HEK293 (cell line): Measurements from ENCODE around the gene MAK.
A peak's percentile ranks its signal among the peaks of the same experiment; 100 is the strongest.

Source experiments
- HOXA7 ChIP-seq: sonication (generic); formaldehyde crosslinking; IDR thresholded peaks from 2 replicates; pipeline ENCODE4 v1.8.1; 2022; ENCODE audit warnings: missing genetic modification reagents, borderline replicate concordance
- KLF16 ChIP-seq: fragments of 450-650 bp; formaldehyde crosslinking; IDR thresholded peaks from 2 replicates; pipeline ENCODE4 v1.5.1; 2017; ENCODE audit warnings: missing biosample characterization, missing genetic modification characterization
- PRDM1 ChIP-seq: fragments of 450-650 bp; formaldehyde crosslinking; IDR thresholded peaks from 2 replicates; pipeline ENCODE4; 2016; ENCODE audit warnings: missing biosample characterization, missing genetic modification characterization
- ZFP41 ChIP-seq: fragments of 450-650 bp; formaldehyde crosslinking; IDR thresholded peaks from 2 replicates; pipeline ENCODE4 v1.5.1; 2016; ENCODE audit warnings: missing biosample characterization, missing genetic modification characterization, borderline replicate concordance
- ZNF114 ChIP-seq: fragments of 450-650 bp; formaldehyde crosslinking; IDR thresholded peaks from 2 replicates; pipeline ENCODE4 v1.5.0; 2017; ENCODE audit warnings: missing biosample characterization, missing genetic modification characterization
- ZNF146 ChIP-seq: fragments of 450-650 bp; formaldehyde crosslinking; IDR thresholded peaks from 2 replicates; pipeline ENCODE4 v1.5.1; 2016; ENCODE audit warnings: missing biosample characterization, missing genetic modification characterization
- ZNF155 ChIP-seq: fragments of 450-650 bp; formaldehyde crosslinking; IDR thresholded peaks from 2 replicates; pipeline ENCODE4 v1.5.1; 2016; ENCODE audit warnings: missing biosample characterization, missing genetic modification characterization
- ZNF174 ChIP-seq: fragments of 450-650 bp; formaldehyde crosslinking; IDR thresholded peaks from 2 replicates; pipeline ENCODE4 v1.5.0; 2017; ENCODE audit warnings: missing biosample characterization, mild to moderate bottlenecking, missing genetic modification characterization
- ZNF19 ChIP-seq: fragments of 450-650 bp; formaldehyde crosslinking; IDR thresholded peaks from 2 replicates; pipeline ENCODE4; 2016; ENCODE audit warnings: missing biosample characterization, missing genetic modification characterization, low read depth
- ZNF211 ChIP-seq: fragments of 450-650 bp; formaldehyde crosslinking; IDR thresholded peaks from 2 replicates; pipeline ENCODE4 v1.5.1; 2016; ENCODE audit warnings: low read depth, missing biosample characterization, missing genetic modification characterization
- ZNF248 ChIP-seq: fragments of 450-650 bp; formaldehyde crosslinking; IDR thresholded peaks from 2 replicates; pipeline ENCODE4 v1.5.1; 2017; ENCODE audit warnings: missing biosample characterization, missing genetic modification characterization
- ZNF391 ChIP-seq: fragments of 450-650 bp; formaldehyde crosslinking; IDR thresholded peaks from 2 replicates; pipeline ENCODE4 v1.5.1; 2016; ENCODE audit warnings: low read depth, missing biosample characterization, missing genetic modification characterization, borderline replicate concordance
- ZNF416 ChIP-seq: fragments of 450-650 bp; formaldehyde crosslinking; IDR thresholded peaks from 2 replicates; pipeline ENCODE4 v1.5.1; 2016; ENCODE audit warnings: missing biosample characterization, missing genetic modification characterization
- ZNF510 ChIP-seq: fragments of 450-650 bp; formaldehyde crosslinking; IDR thresholded peaks from 2 replicates; pipeline ENCODE4 v1.5.1; 2018; ENCODE audit warnings: mild to moderate bottlenecking, missing genetic modification characterization, missing biosample characterization; ENCODE audit not compliant: insufficient replicate concordance
- ZNF514 ChIP-seq: fragments of 450-650 bp; formaldehyde crosslinking; IDR thresholded peaks from 2 replicates; pipeline ENCODE4 v1.5.1; 2016; ENCODE audit warnings: missing biosample characterization, missing genetic modification characterization
- ZNF530 ChIP-seq: fragments of 450-650 bp; formaldehyde crosslinking; IDR thresholded peaks from 2 replicates; pipeline ENCODE4 v1.5.1; 2016; ENCODE audit warnings: low read depth, missing biosample characterization, missing genetic modification characterization
- ZNF548 ChIP-seq: fragments of 450-650 bp; formaldehyde crosslinking; IDR thresholded peaks from 2 replicates; pipeline ENCODE4 v1.5.1; 2016; ENCODE audit warnings: missing biosample characterization, missing genetic modification characterization
- ZNF600 ChIP-seq: fragments of 450-650 bp; formaldehyde crosslinking; IDR thresholded peaks from 2 replicates; pipeline ENCODE4 v1.5.1; 2016; ENCODE audit warnings: missing biosample characterization, missing genetic modification characterization
- ZNF621 ChIP-seq: fragments of 450-650 bp; formaldehyde crosslinking; IDR thresholded peaks from 2 replicates; pipeline ENCODE4 v1.5.1; 2017; ENCODE audit warnings: missing biosample characterization, missing genetic modification characterization
- ZNF629 ChIP-seq: fragments of 450-650 bp; formaldehyde crosslinking; IDR thresholded peaks from 2 replicates; pipeline ENCODE4 v1.5.1; 2017; ENCODE audit warnings: missing biosample characterization, missing genetic modification characterization
- ZNF701 ChIP-seq: fragments of 450-650 bp; formaldehyde crosslinking; IDR thresholded peaks from 2 replicates; pipeline ENCODE4 v1.5.1; 2016; ENCODE audit warnings: missing biosample characterization, missing genetic modification characterization
- ZNF76 ChIP-seq: fragments of 450-650 bp; formaldehyde crosslinking; IDR thresholded peaks from 2 replicates; pipeline ENCODE4; 2016; ENCODE audit warnings: low read depth, missing biosample characterization, missing genetic modification characterization, borderline replicate concordance
- ZSCAN16 ChIP-seq: fragments of 450-650 bp; formaldehyde crosslinking; IDR thresholded peaks from 2 replicates; pipeline ENCODE4 v1.5.1; 2016; ENCODE audit warnings: missing biosample characterization, missing genetic modification characterization
- TF ChIP-seq, protein P1 (sequence below): fragments of 450-650 bp; formaldehyde crosslinking; IDR thresholded peaks from 2 replicates; pipeline ENCODE4 v1.5.1; 2016; ENCODE audit warnings: missing biosample characterization, missing genetic modification characterization
- TF ChIP-seq, protein P2 (sequence below): fragments of 450-650 bp; formaldehyde crosslinking; IDR thresholded peaks from 2 replicates; pipeline ENCODE4 v1.5.1; 2016; ENCODE audit warnings: missing biosample characterization, missing genetic modification characterization, borderline replicate concordance
- TF ChIP-seq, protein P3 (sequence below): fragments of 450-650 bp; formaldehyde crosslinking; IDR thresholded peaks from 2 replicates; pipeline ENCODE4 v1.5.1; 2016; ENCODE audit warnings: missing biosample characterization, missing genetic modification characterization
- TF ChIP-seq, protein P4 (sequence below): fragments of 450-650 bp; formaldehyde crosslinking; IDR thresholded peaks from 2 replicates; pipeline ENCODE4 v1.5.1; 2017; ENCODE audit warnings: missing biosample characterization, missing genetic modification characterization
- TF ChIP-seq, protein P5 (sequence below): fragments of 450-650 bp; formaldehyde crosslinking; IDR thresholded peaks from 2 replicates; pipeline ENCODE4 v1.5.1; 2016; ENCODE audit warnings: missing biosample characterization, missing genetic modification characterization
- TF ChIP-seq, protein P6 (sequence below): fragments of 450-650 bp; formaldehyde crosslinking; IDR thresholded peaks from 2 replicates; pipeline ENCODE4 v1.5.1; 2016; ENCODE audit warnings: missing biosample characterization, missing genetic modification characterization

The MAK gene

DNA sequence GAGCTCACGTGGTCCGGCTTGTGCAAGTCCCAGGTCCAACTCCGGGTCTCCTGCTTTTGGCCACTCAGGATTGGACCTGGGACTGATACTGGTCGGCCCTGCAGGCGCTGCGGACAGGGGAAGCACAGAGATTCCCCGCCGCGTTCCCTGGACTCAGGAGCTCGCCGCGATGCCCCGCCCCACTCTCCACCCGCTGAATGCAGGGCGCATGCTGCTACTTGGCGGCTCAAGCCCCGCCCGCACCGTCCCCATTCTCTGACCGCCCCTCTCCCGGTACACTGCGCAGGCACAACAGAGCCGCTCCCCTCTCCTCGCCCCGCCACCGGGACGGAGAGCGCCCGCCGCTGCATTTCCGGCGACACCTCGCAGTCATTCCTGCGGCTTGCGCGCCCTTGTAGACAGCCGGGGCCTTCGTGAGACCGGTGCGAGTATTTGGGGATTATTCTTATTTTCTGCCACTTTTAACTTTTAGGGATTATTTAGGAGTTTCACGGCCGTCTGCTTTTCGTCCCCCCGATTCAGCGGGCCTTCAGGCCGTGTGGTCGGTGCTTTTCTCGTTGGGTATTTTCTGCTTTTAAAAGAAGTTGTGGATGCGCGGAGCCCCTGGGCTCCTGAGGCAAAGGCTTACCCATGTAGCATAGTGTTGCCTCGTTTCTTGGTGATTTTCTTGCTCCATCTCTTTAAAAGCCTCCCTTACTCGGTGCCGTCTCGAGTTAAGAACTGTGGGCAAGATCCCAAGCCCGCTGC, 115.3 kb downstream of the MAK start, which contains the start of gene TMEM14C (continued):
- TF ChIP-seq ZNF621 (tag by site-specific recombination) (no peak), ZNF174 (tag by site-specific recombination) (no peak), ZNF701 (tag by site-specific recombination) (no peak), ZNF114 (no peak), ZNF391 (peak; percentile 36; the same call in 1 of the 2 replicates), ZNF248 (tag by site-specific recombination) (no peak), ZNF510 (tag by site-specific recombination) (no peak), ZNF629 (tag by site-specific recombination) (peak; percentile 39; the same call in 1 of the 2 replicates), ZNF146 (tag by site-specific recombination) (no peak), PRDM1 (no peak), ZNF514 (no peak), ZNF530 (tag by site-specific recombination) (no peak), ZNF19 (tag by site-specific recombination) (no peak), ZNF155 (no peak), HOXA7 (CRISPR knock-in tag) (no peak), ZNF76 (0 out of 2 replicates have a peak, but pooled peaks have one; percentile 12), KLF16 (tag by site-specific recombination) (no peak), ZNF211 (tag by site-specific recombination) (no peak), ZNF600 (tag by site-specific recombination) (no peak; the same call in 1 of the 2 replicates), ZNF548 (no peak), ZFP41 (tag by site-specific recombination) (no peak), ZSCAN16 (no peak), ZNF416 (no peak)
- TF ChIP-seq, protein P1, sequence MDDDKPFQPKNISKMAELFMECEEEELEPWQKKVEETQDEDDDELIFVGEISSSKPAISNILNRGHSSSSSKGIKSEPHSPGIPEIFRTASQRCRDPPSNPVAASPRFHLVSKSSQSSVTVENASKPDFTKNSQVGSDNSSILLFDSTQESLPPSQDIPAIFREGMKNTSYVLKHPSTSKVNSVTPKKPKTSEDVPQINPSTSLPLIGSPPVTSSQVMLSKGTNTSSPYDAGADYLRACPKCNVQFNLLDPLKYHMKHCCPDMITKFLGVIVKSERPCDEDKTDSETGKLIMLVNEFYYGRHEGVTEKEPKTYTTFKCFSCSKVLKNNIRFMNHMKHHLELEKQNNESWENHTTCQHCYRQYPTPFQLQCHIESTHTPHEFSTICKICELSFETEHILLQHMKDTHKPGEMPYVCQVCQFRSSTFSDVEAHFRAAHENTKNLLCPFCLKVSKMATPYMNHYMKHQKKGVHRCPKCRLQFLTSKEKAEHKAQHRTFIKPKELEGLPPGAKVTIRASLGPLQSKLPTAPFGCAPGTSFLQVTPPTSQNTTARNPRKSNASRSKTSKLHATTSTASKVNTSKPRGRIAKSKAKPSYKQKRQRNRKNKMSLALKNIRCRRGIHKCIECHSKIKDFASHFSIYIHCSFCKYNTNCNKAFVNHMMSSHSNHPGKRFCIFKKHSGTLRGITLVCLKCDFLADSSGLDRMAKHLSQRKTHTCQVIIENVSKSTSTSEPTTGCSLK (tag by site-specific recombination): no peak
- TF ChIP-seq, protein P2, sequence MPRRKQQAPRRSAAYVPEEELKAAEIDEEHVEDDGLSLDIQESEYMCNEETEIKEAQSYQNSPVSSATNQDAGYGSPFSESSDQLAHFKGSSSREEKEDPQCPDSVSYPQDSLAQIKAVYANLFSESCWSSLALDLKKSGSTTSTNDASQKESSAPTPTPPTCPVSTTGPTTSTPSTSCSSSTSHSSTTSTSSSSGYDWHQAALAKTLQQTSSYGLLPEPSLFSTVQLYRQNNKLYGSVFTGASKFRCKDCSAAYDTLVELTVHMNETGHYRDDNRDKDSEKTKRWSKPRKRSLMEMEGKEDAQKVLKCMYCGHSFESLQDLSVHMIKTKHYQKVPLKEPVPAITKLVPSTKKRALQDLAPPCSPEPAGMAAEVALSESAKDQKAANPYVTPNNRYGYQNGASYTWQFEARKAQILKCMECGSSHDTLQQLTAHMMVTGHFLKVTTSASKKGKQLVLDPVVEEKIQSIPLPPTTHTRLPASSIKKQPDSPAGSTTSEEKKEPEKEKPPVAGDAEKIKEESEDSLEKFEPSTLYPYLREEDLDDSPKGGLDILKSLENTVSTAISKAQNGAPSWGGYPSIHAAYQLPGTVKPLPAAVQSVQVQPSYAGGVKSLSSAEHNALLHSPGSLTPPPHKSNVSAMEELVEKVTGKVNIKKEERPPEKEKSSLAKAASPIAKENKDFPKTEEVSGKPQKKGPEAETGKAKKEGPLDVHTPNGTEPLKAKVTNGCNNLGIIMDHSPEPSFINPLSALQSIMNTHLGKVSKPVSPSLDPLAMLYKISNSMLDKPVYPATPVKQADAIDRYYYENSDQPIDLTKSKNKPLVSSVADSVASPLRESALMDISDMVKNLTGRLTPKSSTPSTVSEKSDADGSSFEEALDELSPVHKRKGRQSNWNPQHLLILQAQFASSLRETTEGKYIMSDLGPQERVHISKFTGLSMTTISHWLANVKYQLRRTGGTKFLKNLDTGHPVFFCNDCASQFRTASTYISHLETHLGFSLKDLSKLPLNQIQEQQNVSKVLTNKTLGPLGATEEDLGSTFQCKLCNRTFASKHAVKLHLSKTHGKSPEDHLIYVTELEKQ (tag by site-specific recombination): no peak
- TF ChIP-seq, protein P3, sequence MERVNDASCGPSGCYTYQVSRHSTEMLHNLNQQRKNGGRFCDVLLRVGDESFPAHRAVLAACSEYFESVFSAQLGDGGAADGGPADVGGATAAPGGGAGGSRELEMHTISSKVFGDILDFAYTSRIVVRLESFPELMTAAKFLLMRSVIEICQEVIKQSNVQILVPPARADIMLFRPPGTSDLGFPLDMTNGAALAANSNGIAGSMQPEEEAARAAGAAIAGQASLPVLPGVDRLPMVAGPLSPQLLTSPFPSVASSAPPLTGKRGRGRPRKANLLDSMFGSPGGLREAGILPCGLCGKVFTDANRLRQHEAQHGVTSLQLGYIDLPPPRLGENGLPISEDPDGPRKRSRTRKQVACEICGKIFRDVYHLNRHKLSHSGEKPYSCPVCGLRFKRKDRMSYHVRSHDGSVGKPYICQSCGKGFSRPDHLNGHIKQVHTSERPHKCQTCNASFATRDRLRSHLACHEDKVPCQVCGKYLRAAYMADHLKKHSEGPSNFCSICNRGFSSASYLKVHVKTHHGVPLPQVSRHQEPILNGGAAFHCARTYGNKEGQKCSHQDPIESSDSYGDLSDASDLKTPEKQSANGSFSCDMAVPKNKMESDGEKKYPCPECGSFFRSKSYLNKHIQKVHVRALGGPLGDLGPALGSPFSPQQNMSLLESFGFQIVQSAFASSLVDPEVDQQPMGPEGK (tag by site-specific recombination): peak; percentile 94
- TF ChIP-seq, protein P4, sequence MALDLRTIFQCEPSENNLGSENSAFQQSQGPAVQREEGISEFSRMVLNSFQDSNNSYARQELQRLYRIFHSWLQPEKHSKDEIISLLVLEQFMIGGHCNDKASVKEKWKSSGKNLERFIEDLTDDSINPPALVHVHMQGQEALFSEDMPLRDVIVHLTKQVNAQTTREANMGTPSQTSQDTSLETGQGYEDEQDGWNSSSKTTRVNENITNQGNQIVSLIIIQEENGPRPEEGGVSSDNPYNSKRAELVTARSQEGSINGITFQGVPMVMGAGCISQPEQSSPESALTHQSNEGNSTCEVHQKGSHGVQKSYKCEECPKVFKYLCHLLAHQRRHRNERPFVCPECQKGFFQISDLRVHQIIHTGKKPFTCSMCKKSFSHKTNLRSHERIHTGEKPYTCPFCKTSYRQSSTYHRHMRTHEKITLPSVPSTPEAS (tag by site-specific recombination): no peak
- TF ChIP-seq, protein P5, sequence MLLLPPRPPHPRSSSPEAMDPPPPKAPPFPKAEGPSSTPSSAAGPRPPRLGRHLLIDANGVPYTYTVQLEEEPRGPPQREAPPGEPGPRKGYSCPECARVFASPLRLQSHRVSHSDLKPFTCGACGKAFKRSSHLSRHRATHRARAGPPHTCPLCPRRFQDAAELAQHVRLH (tag by site-specific recombination): no peak
- TF ChIP-seq, protein P6, sequence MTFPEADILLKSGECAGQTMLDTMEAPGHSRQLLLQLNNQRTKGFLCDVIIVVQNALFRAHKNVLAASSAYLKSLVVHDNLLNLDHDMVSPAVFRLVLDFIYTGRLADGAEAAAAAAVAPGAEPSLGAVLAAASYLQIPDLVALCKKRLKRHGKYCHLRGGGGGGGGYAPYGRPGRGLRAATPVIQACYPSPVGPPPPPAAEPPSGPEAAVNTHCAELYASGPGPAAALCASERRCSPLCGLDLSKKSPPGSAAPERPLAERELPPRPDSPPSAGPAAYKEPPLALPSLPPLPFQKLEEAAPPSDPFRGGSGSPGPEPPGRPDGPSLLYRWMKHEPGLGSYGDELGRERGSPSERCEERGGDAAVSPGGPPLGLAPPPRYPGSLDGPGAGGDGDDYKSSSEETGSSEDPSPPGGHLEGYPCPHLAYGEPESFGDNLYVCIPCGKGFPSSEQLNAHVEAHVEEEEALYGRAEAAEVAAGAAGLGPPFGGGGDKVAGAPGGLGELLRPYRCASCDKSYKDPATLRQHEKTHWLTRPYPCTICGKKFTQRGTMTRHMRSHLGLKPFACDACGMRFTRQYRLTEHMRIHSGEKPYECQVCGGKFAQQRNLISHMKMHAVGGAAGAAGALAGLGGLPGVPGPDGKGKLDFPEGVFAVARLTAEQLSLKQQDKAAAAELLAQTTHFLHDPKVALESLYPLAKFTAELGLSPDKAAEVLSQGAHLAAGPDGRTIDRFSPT (tag by site-specific recombination): no peak
